Esophagus squamous epithelium (tissue), 4 donors: ENCODE results near the gene CHAD.

Experiments
- CTCF ChIP-seq, 6 experiments: fragments of 450-650 bp in 4 of 6; fragments of 200-600 bp in 2 of 6; sonication (generic) in 2 of 6; IDR thresholded peaks; one replicate each; pipeline ENCODE4 v1.5.1; 2016 to 2019; ENCODE audit warnings: antibody characterized with exemption in 6 of 6, mild to moderate bottlenecking in 4 of 6, moderate library complexity in 4 of 6
- POLR2A ChIP-seq, 4 donors: fragments of 450-650 bp; IDR thresholded peaks; one replicate each; pipeline ENCODE4 v1.6.1; 2017; ENCODE audit warnings: antibody characterized with exemption in 4 of 4, mild to moderate bottlenecking in 4 of 4, moderate library complexity in 3 of 4

DNA sequence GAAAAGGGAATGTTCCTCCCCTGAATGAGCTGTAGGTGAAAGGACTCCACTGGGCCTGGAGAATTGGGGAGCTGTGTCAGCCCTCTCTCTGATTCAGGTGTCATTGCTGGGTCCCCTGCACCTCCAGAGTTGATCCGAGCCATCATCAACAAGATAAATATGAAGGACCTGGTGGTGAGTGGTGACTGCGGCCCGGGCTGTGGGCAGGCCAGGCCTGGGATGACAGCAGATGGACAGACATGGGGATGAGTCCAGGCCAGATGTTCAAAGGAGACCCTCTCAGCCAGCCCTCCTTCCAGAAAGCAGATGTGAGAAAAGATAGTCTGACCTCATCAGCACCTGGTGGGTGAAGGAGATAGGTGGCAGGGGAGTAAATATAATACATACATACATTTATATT lies 4.6 kb downstream of the CHAD start:
- TF ChIP-seq CTCF (IDR thresholded peaks at IDR 0.05) (no peak), POLR2A (IDR thresholded peaks at IDR 0.05) (no peak)
